ENCODE measurements around the gene RAMP2. TPM values are rescaled to one million over a fixed set of nuclear protein-coding genes. Genes with fewer than 3 reads are reported as not detected.

RAMP2 gene
- total and polyA plus RNA-seq, 2 of the 13 experiments (the other 11 are each of a cell fraction or from before 2014, with no cell fraction given) = 1.4 to 5.2 TPM

- TF ChIP-seq, protein P1, sequence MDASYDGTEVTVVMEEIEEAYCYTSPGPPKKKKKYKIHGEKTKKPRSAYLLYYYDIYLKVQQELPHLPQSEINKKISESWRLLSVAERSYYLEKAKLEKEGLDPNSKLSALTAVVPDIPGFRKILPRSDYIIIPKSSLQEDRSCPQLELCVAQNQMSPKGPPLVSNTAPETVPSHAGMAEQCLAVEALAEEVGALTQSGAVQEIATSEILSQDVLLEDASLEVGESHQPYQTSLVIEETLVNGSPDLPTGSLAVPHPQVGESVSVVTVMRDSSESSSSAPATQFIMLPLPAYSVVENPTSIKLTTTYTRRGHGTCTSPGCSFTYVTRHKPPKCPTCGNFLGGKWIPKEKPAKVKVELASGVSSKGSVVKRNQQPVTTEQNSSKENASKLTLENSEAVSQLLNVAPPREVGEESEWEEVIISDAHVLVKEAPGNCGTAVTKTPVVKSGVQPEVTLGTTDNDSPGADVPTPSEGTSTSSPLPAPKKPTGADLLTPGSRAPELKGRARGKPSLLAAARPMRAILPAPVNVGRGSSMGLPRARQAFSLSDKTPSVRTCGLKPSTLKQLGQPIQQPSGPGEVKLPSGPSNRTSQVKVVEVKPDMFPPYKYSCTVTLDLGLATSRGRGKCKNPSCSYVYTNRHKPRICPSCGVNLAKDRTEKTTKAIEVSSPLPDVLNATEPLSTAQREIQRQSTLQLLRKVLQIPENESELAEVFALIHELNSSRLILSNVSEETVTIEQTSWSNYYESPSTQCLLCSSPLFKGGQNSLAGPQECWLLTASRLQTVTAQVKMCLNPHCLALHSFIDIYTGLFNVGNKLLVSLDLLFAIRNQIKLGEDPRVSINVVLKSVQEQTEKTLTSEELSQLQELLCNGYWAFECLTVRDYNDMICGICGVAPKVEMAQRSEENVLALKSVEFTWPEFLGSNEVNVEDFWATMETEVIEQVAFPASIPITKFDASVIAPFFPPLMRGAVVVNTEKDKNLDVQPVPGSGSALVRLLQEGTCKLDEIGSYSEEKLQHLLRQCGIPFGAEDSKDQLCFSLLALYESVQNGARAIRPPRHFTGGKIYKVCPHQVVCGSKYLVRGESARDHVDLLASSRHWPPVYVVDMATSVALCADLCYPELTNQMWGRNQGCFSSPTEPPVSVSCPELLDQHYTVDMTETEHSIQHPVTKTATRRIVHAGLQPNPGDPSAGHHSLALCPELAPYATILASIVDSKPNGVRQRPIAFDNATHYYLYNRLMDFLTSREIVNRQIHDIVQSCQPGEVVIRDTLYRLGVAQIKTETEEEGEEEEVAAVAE (CRISPR knock-in tag; IDR thresholded peaks at IDR 0.05; ENCODE audit: borderline replicate concordance) = no peak
- TF ChIP-seq HIVEP1 (CRISPR knock-in tag; IDR thresholded peaks at IDR 0.05) (0 out of 2 replicates have a peak, but pooled peaks have one; percentile 17), ZNF547 (CRISPR knock-in tag; IDR thresholded peaks at IDR 0.05) (0 out of 2 replicates have a peak, but pooled peaks have one; percentile 3), ZNF567 (CRISPR knock-in tag; IDR thresholded peaks at IDR 0.05; ENCODE audit: borderline replicate concordance) (0 out of 2 replicates have a peak, but pooled peaks have one; percentile 4), FOXO1 (CRISPR knock-in tag; IDR thresholded peaks at IDR 0.05) (peak; percentile 32; the same call in 1 of the 2 replicates), TIGD3 (CRISPR knock-in tag; IDR thresholded peaks at IDR 0.05; ENCODE audit: borderline replicate concordance) (no peak), ZNF629 (CRISPR knock-in tag; conservative IDR thresholded peaks at IDR 0.05) (0 out of 2 replicates have a peak, but pooled peaks have one; percentile 14)
- TF ChIP-seq, protein P2, sequence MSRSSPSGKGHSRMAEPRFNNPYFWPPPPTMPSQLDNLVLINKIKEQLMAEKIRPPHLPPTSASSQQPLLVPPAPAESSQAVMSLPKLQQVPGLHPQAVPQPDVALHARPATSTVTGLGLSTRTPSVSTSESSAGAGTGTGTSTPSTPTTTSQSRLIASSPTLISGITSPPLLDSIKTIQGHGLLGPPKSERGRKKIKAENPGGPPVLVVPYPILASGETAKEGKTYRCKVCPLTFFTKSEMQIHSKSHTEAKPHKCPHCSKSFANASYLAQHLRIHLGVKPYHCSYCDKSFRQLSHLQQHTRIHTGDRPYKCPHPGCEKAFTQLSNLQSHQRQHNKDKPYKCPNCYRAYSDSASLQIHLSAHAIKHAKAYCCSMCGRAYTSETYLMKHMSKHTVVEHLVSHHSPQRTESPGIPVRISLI (CRISPR knock-in tag; IDR thresholded peaks at IDR 0.05; ENCODE audit: borderline replicate concordance) = no peak
- TF ChIP-seq, protein P3, sequence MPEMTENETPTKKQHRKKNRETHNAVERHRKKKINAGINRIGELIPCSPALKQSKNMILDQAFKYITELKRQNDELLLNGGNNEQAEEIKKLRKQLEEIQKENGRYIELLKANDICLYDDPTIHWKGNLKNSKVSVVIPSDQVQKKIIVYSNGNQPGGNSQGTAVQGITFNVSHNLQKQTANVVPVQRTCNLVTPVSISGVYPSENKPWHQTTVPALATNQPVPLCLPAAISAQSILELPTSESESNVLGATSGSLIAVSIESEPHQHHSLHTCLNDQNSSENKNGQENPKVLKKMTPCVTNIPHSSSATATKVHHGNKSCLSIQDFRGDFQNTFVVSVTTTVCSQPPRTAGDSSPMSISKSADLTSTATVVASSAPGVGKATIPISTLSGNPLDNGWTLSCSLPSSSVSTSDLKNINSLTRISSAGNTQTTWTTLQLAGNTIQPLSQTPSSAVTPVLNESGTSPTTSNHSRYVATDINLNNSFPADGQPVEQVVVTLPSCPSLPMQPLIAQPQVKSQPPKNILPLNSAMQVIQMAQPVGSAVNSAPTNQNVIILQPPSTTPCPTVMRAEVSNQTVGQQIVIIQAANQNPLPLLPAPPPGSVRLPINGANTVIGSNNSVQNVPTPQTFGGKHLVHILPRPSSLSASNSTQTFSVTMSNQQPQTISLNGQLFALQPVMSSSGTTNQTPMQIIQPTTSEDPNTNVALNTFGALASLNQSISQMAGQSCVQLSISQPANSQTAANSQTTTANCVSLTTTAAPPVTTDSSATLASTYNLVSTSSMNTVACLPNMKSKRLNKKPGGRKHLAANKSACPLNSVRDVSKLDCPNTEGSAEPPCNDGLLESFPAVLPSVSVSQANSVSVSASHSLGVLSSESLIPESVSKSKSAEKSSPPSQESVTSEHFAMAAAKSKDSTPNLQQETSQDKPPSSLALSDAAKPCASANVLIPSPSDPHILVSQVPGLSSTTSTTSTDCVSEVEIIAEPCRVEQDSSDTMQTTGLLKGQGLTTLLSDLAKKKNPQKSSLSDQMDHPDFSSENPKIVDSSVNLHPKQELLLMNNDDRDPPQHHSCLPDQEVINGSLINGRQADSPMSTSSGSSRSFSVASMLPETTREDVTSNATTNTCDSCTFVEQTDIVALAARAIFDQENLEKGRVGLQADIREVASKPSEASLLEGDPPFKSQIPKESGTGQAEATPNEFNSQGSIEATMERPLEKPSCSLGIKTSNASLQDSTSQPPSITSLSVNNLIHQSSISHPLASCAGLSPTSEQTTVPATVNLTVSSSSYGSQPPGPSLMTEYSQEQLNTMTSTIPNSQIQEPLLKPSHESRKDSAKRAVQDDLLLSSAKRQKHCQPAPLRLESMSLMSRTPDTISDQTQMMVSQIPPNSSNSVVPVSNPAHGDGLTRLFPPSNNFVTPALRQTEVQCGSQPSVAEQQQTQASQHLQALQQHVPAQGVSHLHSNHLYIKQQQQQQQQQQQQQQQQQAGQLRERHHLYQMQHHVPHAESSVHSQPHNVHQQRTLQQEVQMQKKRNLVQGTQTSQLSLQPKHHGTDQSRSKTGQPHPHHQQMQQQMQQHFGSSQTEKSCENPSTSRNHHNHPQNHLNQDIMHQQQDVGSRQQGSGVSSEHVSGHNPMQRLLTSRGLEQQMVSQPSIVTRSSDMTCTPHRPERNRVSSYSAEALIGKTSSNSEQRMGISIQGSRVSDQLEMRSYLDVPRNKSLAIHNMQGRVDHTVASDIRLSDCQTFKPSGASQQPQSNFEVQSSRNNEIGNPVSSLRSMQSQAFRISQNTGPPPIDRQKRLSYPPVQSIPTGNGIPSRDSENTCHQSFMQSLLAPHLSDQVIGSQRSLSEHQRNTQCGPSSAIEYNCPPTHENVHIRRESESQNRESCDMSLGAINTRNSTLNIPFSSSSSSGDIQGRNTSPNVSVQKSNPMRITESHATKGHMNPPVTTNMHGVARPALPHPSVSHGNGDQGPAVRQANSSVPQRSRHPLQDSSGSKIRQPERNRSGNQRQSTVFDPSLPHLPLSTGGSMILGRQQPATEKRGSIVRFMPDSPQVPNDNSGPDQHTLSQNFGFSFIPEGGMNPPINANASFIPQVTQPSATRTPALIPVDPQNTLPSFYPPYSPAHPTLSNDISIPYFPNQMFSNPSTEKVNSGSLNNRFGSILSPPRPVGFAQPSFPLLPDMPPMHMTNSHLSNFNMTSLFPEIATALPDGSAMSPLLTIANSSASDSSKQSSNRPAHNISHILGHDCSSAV (CRISPR knock-in tag; IDR thresholded peaks at IDR 0.05; ENCODE audit: borderline replicate concordance) = 0 out of 2 replicates have a peak, but pooled peaks have one; percentile 5
These were observed 910 bp upstream of the RAMP2 start (continued) for GRCh38 chr17:42759982-42760651.
